GM12891 (cell line): Measurements from ENCODE around the gene PPP2R2D.

ENCODE experiments used
- PAX5 ChIP-seq: IDR thresholded peaks from 2 replicates; pipeline ENCODE4 v1.6.1; 2011; ENCODE audit warnings: low read length, moderate library complexity, mild to moderate bottlenecking; ENCODE audit not compliant: insufficient read depth, severe bottlenecking
- POLR2A ChIP-seq: IDR thresholded peaks from 2 replicates; pipeline ENCODE4 v1.6.1; 2011; ENCODE audit warnings: low read depth, low read length, control low read depth
- POLR2AphosphoS5 ChIP-seq: IDR thresholded peaks from 2 replicates; pipeline ENCODE4 v1.6.1; 2011; ENCODE audit warnings: low read depth, low read length, control low read depth
- POU2F2 ChIP-seq: IDR thresholded peaks from 2 replicates; pipeline ENCODE4 v1.6.1; 2011; ENCODE audit warnings: low read depth, mild to moderate bottlenecking, control low read depth, low read length, moderate library complexity
- TAF1 ChIP-seq: IDR thresholded peaks from 2 replicates; pipeline ENCODE4 v1.6.1; 2011; ENCODE audit warnings: low read depth, low read length, control low read depth

- TF ChIP-seq POLR2A (no peak), POLR2AphosphoS5 (no peak), TAF1 (no peak), PAX5 (no peak), POU2F2 (no peak)
Observed at GRCh38 chr10:131935260-131935659, 34.5 kb downstream of the PPP2R2D start.
